ENCODE measurements around the gene PRRG1.

DNA sequence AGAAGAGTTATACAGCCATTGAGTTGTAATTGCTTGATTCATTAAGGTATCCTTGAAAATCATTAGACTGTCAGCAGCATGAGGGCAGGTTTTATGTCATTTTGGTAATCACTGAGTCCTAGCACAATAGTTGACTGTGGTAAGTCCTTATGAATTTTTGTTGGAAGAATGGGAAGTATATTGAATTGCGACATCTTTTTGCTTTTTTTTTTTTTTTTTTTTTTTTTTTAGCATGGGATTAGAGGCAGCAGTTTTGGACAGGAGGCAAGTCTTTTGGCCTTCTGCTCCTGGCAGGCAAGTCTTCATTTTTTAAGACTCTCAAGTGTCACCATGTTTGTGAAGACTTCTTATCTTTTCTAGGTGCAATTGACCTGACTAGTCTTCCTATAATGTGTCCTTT lies 29.7 kb downstream of the PRRG1 start:
- no peak for TF ChIP-seq GATA3 (IDR thresholded peaks at IDR 0.05; ENCODE audit: low read depth, low read length)
- TF ChIP-seq GATA2 (IDR thresholded peaks at IDR 0.05; ENCODE audit: low read depth, low read length): no peak
